Measurements from ENCODE around the gene PLA2G6. TPM values are rescaled to one million over a fixed set of nuclear protein-coding genes. Genes with fewer than 3 reads are reported as not detected.
A peak's percentile ranks its signal among the peaks of the same experiment; 100 is the strongest.

Gene PLA2G6
- total and polyA plus RNA-seq, 9 of the 15 experiments (the other 6 are each of a cell fraction or from before 2014, with no cell fraction given) = 0.11 to 12.2 (median 9.7) TPM

GRCh38 chr22:38201711-38202436, 20.2 kb upstream of the PLA2G6 start, which contains the start of gene MAFF (continued):
- peak; percentile 21; the same call in 1 of the 2 replicates for TF ChIP-seq VEZF1 (CRISPR knock-in tag; IDR thresholded peaks at IDR 0.05)
- peak; percentile 89 for TF ChIP-seq FOSL1 (tag; conservative IDR thresholded peaks at IDR 0.05)
- no peak for TF ChIP-seq CTBP1 (IDR thresholded peaks at IDR 0.05; ENCODE audit: borderline replicate concordance)
- TF ChIP-seq GABPA (tag; conservative IDR thresholded peaks at IDR 0.05; ENCODE audit: low read depth) = peak; percentile 26; the same call in 1 of the 2 replicates
- no peak for TF ChIP-seq ZNF347 (CRISPR knock-in tag; IDR thresholded peaks at IDR 0.05; ENCODE audit: low read depth)
- TF ChIP-seq ARNT (IDR thresholded peaks at IDR 0.05) = no peak
- peak; percentile 15 for TF ChIP-seq CCNT2 (IDR thresholded peaks at IDR 0.05; ENCODE audit: borderline replicate concordance, extremely low read depth, insufficient read length, low read depth, low read length)
- TF ChIP-seq ATF1 (CRISPR knock-in tag; IDR thresholded peaks at IDR 0.05) = no peak
- peak; percentile 83 for TF ChIP-seq ATF1 (tag; IDR thresholded peaks at IDR 0.05)
- TF ChIP-seq RAD51 (IDR thresholded peaks at IDR 0.05; ENCODE audit: borderline replicate concordance, low read depth) = peak; percentile 75
- TF ChIP-seq NFRKB (IDR thresholded peaks at IDR 0.05; ENCODE audit: low read depth) = no peak
- TF ChIP-seq PHF20 (IDR thresholded peaks at IDR 0.05; ENCODE audit: partially characterized antibody) = peak; percentile 18
- TF ChIP-seq ZNF511 (CRISPR knock-in tag; IDR thresholded peaks at IDR 0.05) = peak; percentile 21; the same call in 1 of the 2 replicates
- peak; percentile 85 for TF ChIP-seq POLR2B (IDR thresholded peaks at IDR 0.05; ENCODE audit: low read depth, partially characterized antibody)
- TF ChIP-seq IRF9 (tag; IDR thresholded peaks at IDR 0.05) = no peak
- peak; percentile 45; the same call in 1 of the 2 replicates for TF ChIP-seq TOE1 (IDR thresholded peaks at IDR 0.05; ENCODE audit: borderline replicate concordance)
- TF ChIP-seq TOE1 (CRISPR knock-in tag; IDR thresholded peaks at IDR 0.05; ENCODE audit: borderline replicate concordance, low read depth) = no peak
- peak; percentile 49; the same call in 1 of the 2 replicates for TF ChIP-seq NBN (IDR thresholded peaks at IDR 0.05; ENCODE audit: low read depth)
- TF ChIP-seq CHD2 (IDR thresholded peaks at IDR 0.05; ENCODE audit: low read depth, low read length) = peak; percentile 96
- TF ChIP-seq SUPT5H (IDR thresholded peaks at IDR 0.05) = peak; percentile 78
- peak; percentile 93 for TF ChIP-seq JUND (IDR thresholded peaks at IDR 0.05; ENCODE audit: borderline replicate concordance, low read depth, low read length)
- TF ChIP-seq JUND (tag; IDR thresholded peaks at IDR 0.05; ENCODE audit: borderline replicate concordance, low read depth, low read length) = peak; percentile 76; the same call in 2 of the 3 replicates
- TF ChIP-seq HMGN3 (IDR thresholded peaks at IDR 0.05; ENCODE audit: borderline replicate concordance, extremely low read depth, insufficient read length, low read depth, low read length) = peak; percentile 68
- peak; percentile 71 for TF ChIP-seq KDM5B (IDR thresholded peaks at IDR 0.05; ENCODE audit: insufficient replicate concordance, low read depth, low read length)
- 0 out of 2 replicates have a peak, but pooled peaks have one; percentile 6 for TF ChIP-seq ZNF316 (IDR thresholded peaks at IDR 0.05)
- TF ChIP-seq PML (IDR thresholded peaks at IDR 0.05; ENCODE audit: low read length) = 0 out of 2 replicates have a peak, but pooled peaks have one; percentile 47
- TF ChIP-seq CEBPB (tag; IDR thresholded peaks at IDR 0.05) = no peak
- TF ChIP-seq GTF2F1 (IDR thresholded peaks at IDR 0.05; ENCODE audit: low read depth, low read length) = no peak

All from K562 (cell line).